ENCODE results near the gene COG7.

GRCh38 chr16:23409522-23409921, 43.5 kb downstream of the COG7 start:
- TF ChIP-seq CTCF (IDR thresholded peaks at IDR 0.05), result no peak
- TF ChIP-seq POLR2A (IDR thresholded peaks at IDR 0.05), result no peak
